Measurements from ENCODE around the gene AMPD1.

The AMPD1 gene

GRCh38 chr1:114648503-114648902, 46.8 kb downstream of the AMPD1 start:
- H3K4me3 ChIP-seq (ENCODE audit: low read depth, low read length), result no peak overlapping the region

- H3K4me3 ChIP-seq (ENCODE audit: low read depth, low read length), result no peak overlapping the region
These were observed 54.0 kb downstream of the AMPD1 start for GRCh38 chr1:114641377-114641776.

- H3K4me3 ChIP-seq (ENCODE audit: low read depth, low read length), result no peak overlapping the region
These were observed 56.4 kb downstream of the AMPD1 start for GRCh38 chr1:114638910-114639309.

GRCh38 chr1:114632427-114632826, 62.9 kb downstream of the AMPD1 start:
- H3K4me3 ChIP-seq (ENCODE audit: low read depth, low read length), result no peak overlapping the region

GRCh38 chr1:114627107-114627506, 68.2 kb downstream of the AMPD1 start:
- H3K4me3 ChIP-seq (ENCODE audit: low read depth, low read length), result no peak overlapping the region

- no peak overlapping the region for H3K4me3 ChIP-seq (ENCODE audit: low read depth, low read length)
These were observed 72.0 kb downstream of the AMPD1 start for GRCh38 chr1:114623364-114623763.
